Transverse colon (tissue), 4 donors: ENCODE measurements around the gene STAB1. TPM values are rescaled to one million over a fixed set of nuclear protein-coding genes. Genes with fewer than 3 reads are reported as not detected.

Experiments
- DNase-seq: peaks from one replicate; pipeline ENCODE4 v3.0.0-alpha.2; 2019
- H3K27ac ChIP-seq, 4 donors: fragments of 200-600 bp; sonication (generic); 2 replicates each; pipeline ENCODE4 v1.5.1; 2016 to 2018; ENCODE audit warnings: inconsistent platforms in 4 of 4
- H3K27me3 ChIP-seq: fragments of 200-600 bp; sonication (generic); 2 replicates; pipeline ENCODE4 v1.5.1; 2017; ENCODE audit warnings: inconsistent platforms
- H3K36me3 ChIP-seq, 4 donors: fragments of 200-600 bp; sonication (generic); 2 replicates each; pipeline ENCODE4 v1.5.1; 2017 to 2019; ENCODE audit warnings: inconsistent platforms in 4 of 4
- H3K4me1 ChIP-seq, 4 donors: fragments of 200-600 bp; sonication (generic); 2 replicates each; pipeline ENCODE4 v1.5.1; 2017 to 2020; ENCODE audit warnings: inconsistent platforms in 4 of 4
- H3K4me3 ChIP-seq, 4 donors: fragments of 200-600 bp; sonication (generic); 1 replicate in 1 of 4; 2 replicates in 3 of 4; pipeline versions ENCODE4 v1.5.1 to v1.6.1; 2017 to 2019; ENCODE audit warnings: inconsistent platforms in 4 of 4
- H3K9me3 ChIP-seq, 2 donors: fragments of 200-600 bp; sonication (generic); 2 replicates each; pipeline ENCODE4 v1.5.1; 2017 to 2019; ENCODE audit warnings: inconsistent platforms in 2 of 2
- EP300 ChIP-seq: sonication (generic); formaldehyde crosslinking; IDR thresholded peaks from one replicate; pipeline ENCODE4 v1.6.1; 2017; ENCODE audit warnings: antibody characterized with exemption, low read depth
- POLR2A ChIP-seq: fragments of 450-650 bp; IDR thresholded peaks from one replicate; pipeline ENCODE4 v1.6.1; 2016; ENCODE audit warnings: antibody characterized with exemption, mild to moderate bottlenecking, moderate library complexity
- POLR2AphosphoS5 ChIP-seq, 3 donors: sonication (generic); formaldehyde crosslinking; IDR thresholded peaks; one replicate each; pipeline ENCODE4 v1.6.1; 2016; ENCODE audit warnings: antibody characterized with exemption in 3 of 3
- WGBS, 2 donors: methylation state at CpG; one replicate each; pipeline ENCODE4 v1.1.5; 2018; ENCODE audit warnings: low coverage in 1 of 2; 5-methylcytosine and 5-hydroxymethylcytosine counted together
- in situ Hi-C, 4 donors: fragments of 200-750 bp; cut with MboI; loops; one replicate each; pipeline versions ENCODE4 v1.15.0 to v1.15.1; 2017; ENCODE audit warnings: low sequenced_read_pairs in 3 of 4, low pct_ligation_motif_present in 1 of 4, low pct_unique_long_range_greater_than_20kb in 1 of 4
- intact Hi-C: fragments of 100-400 bp; cut with DNase I; formaldehyde crosslinking; loops from one replicate; pipeline ENCODE4 v1.15.1; 2023; ENCODE audit warnings: low total_unique reads
- total RNA-seq, 4 donors: library from RNA; depleted of rRNA; stranded (reverse); fragments of >200 nt; gene quantifications; one replicate each; pipeline ENCODE4 v1.1.0, GENCODE V29; 2016
- TF ChIP-seq, protein P1 (sequence below), 5 experiments: fragments of 200-600 bp in 3 of 5; fragments of 450-650 bp in 2 of 5; sonication (generic) in 3 of 5; IDR thresholded peaks; 1 replicate in 2 of 5; 2 replicates in 3 of 5; pipeline ENCODE4 v1.5.1; 2016 to 2017; ENCODE audit warnings: antibody characterized with exemption in 5 of 5, inconsistent platforms in 3 of 5, mild to moderate bottlenecking in 2 of 5, moderate library complexity in 1 of 5

The STAB1 gene
- total RNA-seq, 4 donors from 2014 or later: 42.6 to 152 (median 70.3) TPM

DNA sequence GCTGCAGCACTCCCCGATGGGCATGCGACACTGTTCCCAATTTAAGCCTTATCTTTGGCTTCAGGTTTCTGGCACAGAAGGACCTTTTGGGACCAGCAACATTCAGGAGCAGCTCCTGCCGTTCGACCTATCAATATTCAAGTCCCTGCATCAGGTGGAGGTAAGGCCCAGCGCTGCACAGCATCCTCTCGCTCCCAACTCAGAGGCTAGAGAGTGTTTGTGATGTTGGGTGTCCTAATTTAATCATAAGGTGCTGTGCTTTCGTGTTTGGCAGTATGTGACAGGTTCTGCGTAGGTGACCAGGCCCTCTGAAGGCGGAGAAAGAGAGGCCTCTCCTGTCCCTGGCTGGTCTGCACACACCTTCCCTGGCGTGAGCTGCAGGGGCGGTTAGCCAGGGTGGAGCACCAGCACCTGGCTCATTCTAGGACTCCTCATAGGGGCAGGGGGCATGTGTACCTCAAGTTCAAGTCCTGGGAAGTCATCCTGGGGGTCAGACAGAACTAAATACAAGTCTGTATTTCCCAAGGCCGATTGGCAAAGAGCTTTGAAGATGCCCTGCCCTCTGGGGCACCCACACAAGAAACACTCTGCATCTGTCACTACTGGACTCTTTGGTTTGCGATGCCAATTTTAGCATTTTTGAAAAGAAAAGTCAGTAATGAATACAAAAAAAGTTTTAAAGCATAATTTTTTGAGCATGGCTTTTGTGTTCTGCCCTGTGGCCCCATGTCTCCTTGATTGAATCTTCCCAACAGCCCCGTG is 22.7 kb upstream of the STAB1 start:
- intact Hi-C loops (no loop called here), in situ Hi-C loops (no loop called here)
- H3K9me3 ChIP-seq: no peaks in the 10 kb centered on the region
- WGBS, 2 donors: 77 to 78% methylated on average over 2 to 14 of the region's 14 CpGs
- H3K4me3 ChIP-seq: no peak overlapping the region
- no peak overlapping the region for H3K27ac ChIP-seq
- peaks cover 0 to 43% (median 20%) of the 10 kb centered on the region in 4 donors for H3K36me3 ChIP-seq
- TF ChIP-seq, protein P1, sequence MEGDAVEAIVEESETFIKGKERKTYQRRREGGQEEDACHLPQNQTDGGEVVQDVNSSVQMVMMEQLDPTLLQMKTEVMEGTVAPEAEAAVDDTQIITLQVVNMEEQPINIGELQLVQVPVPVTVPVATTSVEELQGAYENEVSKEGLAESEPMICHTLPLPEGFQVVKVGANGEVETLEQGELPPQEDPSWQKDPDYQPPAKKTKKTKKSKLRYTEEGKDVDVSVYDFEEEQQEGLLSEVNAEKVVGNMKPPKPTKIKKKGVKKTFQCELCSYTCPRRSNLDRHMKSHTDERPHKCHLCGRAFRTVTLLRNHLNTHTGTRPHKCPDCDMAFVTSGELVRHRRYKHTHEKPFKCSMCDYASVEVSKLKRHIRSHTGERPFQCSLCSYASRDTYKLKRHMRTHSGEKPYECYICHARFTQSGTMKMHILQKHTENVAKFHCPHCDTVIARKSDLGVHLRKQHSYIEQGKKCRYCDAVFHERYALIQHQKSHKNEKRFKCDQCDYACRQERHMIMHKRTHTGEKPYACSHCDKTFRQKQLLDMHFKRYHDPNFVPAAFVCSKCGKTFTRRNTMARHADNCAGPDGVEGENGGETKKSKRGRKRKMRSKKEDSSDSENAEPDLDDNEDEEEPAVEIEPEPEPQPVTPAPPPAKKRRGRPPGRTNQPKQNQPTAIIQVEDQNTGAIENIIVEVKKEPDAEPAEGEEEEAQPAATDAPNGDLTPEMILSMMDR (IDR thresholded peaks at IDR 0.05): no peak
- TF ChIP-seq EP300: no peak
- no peak for TF ChIP-seq POLR2A
- no peak for TF ChIP-seq POLR2AphosphoS5 (IDR thresholded peaks at IDR 0.05)
- H3K27me3 ChIP-seq: no peaks in the 10 kb centered on the region
- peaks cover 0 to 15% (median 6%) of the 10 kb centered on the region in 4 donors for H3K4me1 ChIP-seq
- no peak for DNase-seq

DNA sequence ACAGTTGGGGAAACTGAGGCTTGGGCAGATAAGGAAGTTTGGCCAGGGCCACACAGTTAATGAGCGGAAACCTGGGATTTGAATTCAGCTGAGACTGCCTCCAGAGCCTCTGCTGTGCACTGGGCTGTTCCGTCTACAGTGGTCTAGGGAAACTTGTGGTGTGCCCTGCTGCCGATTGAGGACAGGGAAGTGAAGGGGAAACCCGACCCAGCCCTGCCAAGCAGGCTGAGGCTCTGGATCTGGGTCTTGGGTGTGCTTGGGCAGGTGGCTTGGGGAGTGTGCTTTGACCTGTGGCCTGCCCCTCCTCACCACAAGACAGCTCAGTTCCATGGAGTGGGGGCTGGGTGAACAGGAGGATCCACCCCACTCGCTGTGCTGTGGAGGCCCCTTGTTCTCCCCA is 22.1 kb upstream of the STAB1 start:
- H3K4me3 ChIP-seq: no peak overlapping the region
- TF ChIP-seq, protein P1 (IDR thresholded peaks at IDR 0.05): no peak
- TF ChIP-seq POLR2AphosphoS5 (IDR thresholded peaks at IDR 0.05) (no peak), POLR2A (no peak), EP300 (no peak)
- 80% methylated on average over 5 of the region's 5 CpGs; no CpG with 5 or more reads in 1 of the 2 donors for WGBS, 2 donors
- in situ Hi-C loops (no loop called here), intact Hi-C loops (no loop called here)
- peak overlapping the region in 1 of 4 donors; percentile 21 for H3K27ac ChIP-seq
- no peaks in the 10 kb centered on the region for H3K27me3 ChIP-seq
- peaks cover 0 to 14% (median 6%) of the 10 kb centered on the region in 4 donors for H3K4me1 ChIP-seq
- peaks cover 0 to 48% (median 22%) of the 10 kb centered on the region in 4 donors for H3K36me3 ChIP-seq
- H3K9me3 ChIP-seq: no peaks in the 10 kb centered on the region
- no peak for DNase-seq

DNA sequence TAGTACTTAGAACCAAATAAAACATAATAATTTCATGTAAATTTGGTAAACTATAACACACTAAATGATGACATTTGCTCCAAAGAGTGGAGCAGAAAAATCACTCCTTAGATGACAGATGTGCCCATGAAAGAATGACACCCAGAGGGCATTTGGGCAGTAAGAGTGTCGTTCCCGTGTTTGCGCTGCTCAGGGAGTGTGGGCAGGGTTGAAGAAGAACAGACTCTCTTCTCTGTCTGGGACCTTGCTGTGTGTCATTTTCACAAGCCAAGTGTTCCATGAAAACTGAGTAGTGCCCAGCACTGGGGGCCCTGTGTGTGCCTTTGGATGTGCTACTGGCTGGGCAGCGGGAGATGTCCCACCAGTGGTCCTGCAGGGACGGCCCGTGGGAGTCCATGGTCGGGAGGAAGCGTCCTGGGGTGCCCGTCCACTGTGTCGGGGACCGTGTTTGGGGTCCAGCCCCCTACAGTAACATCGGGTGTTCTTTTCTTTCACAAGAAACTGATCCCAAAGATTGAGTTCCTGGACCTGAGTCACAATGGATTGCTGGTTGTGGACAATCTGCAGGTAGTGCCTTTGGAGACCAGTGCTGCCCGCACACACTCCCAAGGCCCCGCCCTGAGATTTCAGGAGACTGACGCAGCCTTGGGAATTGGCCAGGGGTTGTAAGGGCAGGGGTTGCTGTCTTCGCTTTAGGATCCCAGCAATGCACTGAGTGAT is 17.9 kb upstream of the STAB1 start:
- Histone ChIP-seq H3K4me1 (no peaks in the 10 kb centered on the region), H3K36me3 (peaks cover 0 to 77% (median 42%) of the 10 kb centered on the region in 4 donors), H3K27ac (no peak overlapping the region), H3K27me3 (no peaks in the 10 kb centered on the region), H3K4me3 (no peak overlapping the region), H3K9me3 (no peaks in the 10 kb centered on the region)
- intact Hi-C loops (no loop called here), in situ Hi-C loops (no loop called here)
- TF ChIP-seq POLR2A (no peak), POLR2AphosphoS5 (IDR thresholded peaks at IDR 0.05) (no peak), EP300 (no peak)
- TF ChIP-seq, protein P1 (IDR thresholded peaks at IDR 0.05): no peak
- WGBS, 2 donors: 80 to 95% methylated on average over 3 to 16 of the region's 16 CpGs
- no peak for DNase-seq

DNA sequence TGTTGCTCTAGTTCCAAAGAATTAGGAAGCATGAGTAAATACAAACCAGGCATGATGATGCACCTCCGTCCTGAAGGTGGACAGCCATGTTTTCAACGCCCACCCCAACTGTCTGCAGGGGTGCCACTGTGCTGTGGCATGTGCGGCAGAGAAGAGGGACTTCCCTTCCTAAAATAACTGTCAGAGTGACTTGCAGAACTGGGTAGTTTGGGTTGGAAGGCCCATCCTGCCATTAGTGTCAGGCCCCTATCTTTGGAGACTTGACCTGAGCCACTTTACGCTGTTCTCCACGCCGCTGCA is 17.4 kb upstream of the STAB1 start:
- WGBS, 2 donors: 90 to 95% methylated on average over 2 to 6 of the region's 6 CpGs

More for the DNA sequence above, 17.4 kb upstream of the STAB1 start:
- intact Hi-C loops: no loop called here
- Histone ChIP-seq H3K27ac (no peak overlapping the region), H3K4me1 (peaks cover 0 to under 1% (median 0%) of the 10 kb centered on the region in 4 donors), H3K4me3 (no peak overlapping the region), H3K9me3 (no peaks in the 10 kb centered on the region), H3K27me3 (no peaks in the 10 kb centered on the region), H3K36me3 (peaks cover 0 to 80% (median 40%) of the 10 kb centered on the region in 4 donors)
- DNase-seq: no peak
- TF ChIP-seq EP300 (no peak), POLR2AphosphoS5 (IDR thresholded peaks at IDR 0.05) (no peak), POLR2A (no peak)
- TF ChIP-seq, protein P1 (IDR thresholded peaks at IDR 0.05): no peak
- in situ Hi-C loops: no loop called here
